Activated naive CD4-positive, alpha-beta T cell treated with Interleukin-2 at 50 U/mL for 16 hours (primary cell): ENCODE results near the gene SMAD3.
A peak's percentile ranks its signal among the peaks of the same experiment; 100 is the strongest.
"Not testable (repeated sequence)": the region's sequence is repeated elsewhere in the genome, so short reads cannot be mapped to it uniquely, and the experiment has no call there.

Source experiments
- DNase-seq: peaks from one replicate; pipeline ENCODE4 v3.0.0-alpha.2; 2020

SMAD3 gene

DNA sequence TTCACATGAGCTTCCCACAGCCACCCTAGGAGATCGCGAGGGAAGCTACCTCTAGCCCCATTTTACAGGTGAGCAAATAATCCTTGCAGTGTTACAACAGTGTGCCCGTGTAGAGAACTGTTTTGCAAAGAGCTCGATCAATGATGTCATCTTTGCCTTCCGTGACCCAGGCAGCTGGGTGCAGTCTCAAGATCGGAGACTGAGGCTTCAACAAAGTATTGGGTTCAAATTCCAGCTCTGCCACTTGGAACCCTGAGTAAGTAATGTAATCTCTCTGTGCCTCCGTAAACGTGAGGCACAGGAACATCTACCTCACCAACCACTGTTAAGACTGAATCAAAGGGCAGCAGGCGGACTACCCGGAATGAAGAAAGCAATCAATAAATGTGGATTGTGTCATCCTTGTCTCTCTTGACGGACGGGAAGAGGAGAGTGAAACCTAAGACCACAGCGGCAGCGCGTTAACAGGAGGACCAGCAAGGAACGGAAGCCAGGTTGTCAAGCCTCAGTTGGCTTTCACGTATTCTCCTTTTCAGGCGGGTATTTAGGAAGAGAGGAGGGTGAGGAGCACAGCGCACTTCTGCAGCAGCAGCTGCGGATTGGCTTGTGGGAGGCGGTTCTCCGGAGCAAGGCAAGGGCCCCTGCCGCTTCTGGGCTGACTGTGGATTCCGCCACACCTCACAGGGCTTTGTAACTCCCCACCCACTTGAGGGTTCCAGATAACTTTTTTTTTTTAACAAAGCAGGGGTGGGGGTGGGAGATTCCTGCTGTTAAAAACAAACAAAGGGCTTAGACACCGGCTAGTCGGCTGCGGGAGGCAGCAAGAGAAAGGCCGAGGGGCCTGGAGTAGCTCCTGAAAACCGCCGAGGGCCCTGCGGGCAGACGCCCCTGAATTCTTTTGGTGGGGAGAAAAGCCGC is 1.5 kb upstream of the SMAD3 start:
- DNase-seq, result peak; percentile 56

DNA sequence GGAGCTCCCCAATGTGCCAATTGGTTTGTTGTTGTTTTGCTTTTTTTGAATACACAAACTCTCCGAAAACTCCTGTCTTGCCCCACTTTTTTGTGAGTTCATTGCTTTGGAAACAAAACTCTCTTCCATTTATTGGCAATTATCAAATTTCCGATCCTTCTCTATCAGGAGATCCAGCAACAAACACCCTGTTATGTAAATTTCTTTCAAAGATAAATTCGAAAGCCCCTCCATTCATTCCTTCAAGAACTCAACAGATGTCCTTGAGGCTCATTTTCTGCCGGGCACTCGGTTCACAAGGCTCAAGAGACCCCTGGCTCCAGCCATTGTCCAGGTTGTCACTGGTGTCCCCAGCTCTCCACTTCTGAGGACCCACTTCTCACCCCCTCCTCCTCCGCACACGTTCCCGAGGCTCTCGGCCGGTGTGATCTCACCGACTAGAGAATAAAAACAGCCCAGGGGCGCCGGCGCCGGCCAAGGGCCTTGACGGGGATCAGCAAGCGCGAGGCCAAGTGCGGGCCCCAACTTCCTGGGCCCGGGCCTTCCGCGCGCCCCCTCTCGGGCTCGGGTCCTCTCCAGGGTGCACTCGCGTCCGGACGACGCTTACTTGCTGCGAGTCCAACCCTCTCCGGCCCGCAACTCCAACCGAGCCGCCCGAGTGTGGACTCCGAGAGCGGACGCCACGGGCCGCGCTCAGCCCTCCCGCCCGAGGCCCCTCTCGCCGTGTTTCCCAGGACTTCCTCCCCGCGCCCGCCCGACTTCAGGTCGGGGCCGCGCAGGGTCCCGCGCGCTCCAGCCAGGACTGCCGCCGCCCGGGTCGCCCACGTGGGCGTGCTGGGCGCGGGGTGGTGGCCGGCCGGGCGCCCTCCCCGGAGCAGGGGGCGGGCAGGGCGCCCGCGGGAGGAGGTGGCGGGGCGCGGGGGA is 533 bp upstream of the SMAD3 start:
- peak; percentile 44 for DNase-seq

DNA sequence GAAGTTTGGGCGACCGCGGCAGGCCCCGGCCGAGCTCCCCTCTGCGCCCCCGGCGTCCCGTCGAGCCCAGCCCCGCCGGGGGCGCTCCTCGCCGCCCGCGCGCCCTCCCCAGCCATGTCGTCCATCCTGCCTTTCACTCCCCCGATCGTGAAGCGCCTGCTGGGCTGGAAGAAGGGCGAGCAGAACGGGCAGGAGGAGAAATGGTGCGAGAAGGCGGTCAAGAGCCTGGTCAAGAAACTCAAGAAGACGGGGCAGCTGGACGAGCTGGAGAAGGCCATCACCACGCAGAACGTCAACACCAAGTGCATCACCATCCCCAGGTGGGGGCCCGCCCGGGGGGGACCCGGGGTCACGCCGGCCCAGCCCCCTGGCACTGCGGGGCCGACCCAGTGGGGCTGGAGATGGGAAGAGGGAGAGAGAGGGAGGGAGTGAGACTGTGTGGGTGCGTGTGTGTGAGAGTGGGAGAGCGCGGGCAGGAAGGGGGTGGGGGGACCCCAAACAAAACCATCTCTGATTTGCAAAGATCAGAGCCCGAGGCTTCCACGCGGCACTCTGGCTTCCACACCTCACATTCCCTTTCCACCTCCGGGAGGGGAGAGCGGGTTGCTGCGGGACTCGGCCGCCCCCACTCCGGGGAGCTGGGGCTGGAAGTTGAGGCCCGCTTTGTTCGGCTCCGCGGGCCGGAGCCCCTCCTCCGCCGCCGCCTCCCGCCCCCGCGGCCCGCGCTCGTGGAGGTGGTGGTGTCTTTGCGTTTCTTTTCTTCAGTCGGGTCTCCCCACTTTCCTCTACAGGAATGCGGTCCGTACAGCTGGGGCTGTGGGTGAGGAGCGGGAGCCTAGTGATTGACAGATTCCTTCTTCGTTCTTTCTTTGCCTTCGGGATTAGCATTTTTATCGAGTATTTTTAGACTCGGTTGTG is 898 bp downstream of the SMAD3 start:
- DNase-seq, result peak; percentile 60

DNA sequence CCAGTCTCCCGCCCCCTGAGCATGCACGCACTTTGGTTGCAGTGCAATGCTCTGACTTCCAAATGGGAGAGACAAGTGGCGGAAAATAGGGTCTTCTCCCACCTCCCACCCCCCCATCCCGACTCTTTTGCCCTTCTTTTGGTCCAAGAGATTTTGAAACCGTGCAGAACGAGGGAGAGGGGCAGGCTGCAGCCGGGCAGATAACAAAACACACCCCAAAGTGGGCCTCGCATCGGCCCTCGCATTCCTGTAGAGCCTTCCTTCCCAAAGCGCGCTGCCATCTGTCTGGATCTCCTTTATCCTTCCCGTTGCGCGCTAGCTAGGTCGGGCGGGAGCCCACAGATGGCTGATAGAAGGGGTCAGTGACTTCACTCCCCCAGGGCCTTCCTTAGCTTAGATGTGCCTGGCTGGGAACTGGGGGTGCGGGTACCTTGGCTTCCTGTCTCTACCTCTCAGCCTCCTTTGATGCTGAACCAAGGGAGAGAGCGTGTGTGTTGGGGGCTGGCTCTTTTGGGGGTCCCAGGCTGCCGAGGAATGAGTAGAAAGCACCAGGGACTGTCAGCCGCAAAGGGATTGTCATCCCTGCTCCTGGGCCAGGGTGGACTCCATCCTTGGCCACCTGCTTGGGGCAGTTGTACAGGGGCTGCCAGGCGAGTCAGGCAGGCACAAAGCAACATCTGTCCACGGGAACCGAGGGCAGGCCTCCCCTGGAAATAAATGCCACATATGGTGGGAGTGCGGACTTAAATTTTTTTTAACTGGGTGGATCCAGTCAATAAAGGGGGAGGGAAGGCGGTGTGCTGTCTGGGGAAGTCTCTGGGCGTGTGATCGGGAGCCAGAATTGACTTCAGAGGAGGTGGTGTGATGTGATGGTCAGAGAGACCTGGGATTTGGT is 1.8 kb downstream of the SMAD3 start:
- peak; percentile 19 for DNase-seq

DNA sequence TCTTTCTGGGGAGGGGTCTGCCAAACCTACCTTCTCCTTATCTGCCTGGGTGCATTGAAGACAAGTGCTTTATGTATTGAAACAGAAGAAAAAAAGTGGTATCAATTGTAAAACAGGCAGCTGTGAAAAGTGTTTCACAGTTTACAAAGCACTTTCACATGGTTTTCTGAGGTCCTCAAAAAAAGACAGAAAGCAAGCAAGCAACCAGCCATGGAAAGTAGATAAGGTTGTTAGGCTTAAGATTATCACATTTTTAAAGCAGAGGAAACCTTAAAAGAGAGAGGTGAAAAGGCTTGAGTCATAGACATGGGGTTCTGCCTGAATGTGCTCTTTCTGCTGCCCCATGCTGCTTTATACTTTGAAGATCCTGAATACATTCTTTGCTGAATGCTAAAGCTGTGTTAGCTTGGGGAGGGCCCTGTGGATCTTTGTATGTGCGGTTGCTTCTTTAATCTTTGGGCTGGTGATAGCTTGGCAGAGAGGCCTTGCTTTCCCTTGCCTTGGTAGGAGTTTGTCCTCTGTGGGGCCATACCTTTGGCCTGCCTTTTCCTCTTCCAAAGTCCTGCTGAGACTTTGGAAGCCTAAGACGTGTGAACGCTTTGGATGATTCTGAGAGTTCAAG is 2.6 kb downstream of the SMAD3 start:
- DNase-seq, result no peak

DNA sequence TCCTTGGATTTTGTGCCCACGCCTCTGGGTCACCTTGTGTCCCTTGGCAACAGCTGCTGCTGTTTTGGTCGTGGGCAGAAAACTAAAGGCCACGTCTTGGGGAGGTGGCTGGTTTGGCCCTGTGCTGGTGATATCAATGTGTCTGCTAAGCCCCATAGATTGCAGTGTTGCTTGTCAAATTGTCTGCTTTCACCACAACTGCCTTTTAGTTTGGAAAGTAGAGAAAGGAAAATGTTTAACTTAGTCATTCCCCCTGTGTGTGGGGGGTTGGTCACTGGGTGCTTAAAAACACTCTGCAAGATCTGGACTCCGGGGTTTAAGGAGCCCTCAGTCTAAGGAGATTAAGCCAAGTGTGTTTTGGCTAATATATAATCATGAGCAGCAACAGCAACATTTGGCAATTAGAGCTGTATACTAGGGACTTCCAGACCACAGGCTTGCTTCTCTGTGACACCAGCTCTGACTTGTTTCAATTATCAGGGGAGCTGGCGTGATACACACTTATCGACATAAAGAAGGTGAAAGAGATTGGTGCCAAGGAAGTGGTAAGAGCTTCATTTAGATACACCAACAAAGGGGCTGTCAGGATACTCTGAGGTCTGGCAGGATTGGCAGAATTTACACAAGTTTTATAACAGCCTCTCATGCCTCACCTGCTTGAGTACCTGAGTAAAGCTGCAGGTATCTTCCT is 3.5 kb downstream of the SMAD3 start:
- no peak for DNase-seq

DNA sequence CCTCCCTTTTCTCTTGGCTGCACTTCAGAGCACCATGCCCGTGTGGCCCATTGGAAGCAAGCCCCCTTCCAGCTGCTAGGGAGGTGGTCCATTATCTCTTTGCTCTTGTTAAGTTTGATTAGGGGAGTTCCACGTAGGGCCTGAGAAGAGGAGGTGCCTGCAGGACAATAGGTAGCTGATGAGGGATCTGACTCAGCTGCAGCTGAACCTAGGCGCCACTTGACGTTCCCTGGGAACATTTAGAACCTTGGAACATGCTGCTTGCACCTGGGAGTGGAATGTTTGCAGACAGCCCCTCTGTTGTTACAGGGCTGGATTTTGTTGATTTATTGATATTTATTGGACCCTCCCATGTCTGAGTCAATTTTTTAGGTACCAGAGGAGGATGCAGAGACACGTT is 4.7 kb downstream of the SMAD3 start:
- DNase-seq, result no peak

DNA sequence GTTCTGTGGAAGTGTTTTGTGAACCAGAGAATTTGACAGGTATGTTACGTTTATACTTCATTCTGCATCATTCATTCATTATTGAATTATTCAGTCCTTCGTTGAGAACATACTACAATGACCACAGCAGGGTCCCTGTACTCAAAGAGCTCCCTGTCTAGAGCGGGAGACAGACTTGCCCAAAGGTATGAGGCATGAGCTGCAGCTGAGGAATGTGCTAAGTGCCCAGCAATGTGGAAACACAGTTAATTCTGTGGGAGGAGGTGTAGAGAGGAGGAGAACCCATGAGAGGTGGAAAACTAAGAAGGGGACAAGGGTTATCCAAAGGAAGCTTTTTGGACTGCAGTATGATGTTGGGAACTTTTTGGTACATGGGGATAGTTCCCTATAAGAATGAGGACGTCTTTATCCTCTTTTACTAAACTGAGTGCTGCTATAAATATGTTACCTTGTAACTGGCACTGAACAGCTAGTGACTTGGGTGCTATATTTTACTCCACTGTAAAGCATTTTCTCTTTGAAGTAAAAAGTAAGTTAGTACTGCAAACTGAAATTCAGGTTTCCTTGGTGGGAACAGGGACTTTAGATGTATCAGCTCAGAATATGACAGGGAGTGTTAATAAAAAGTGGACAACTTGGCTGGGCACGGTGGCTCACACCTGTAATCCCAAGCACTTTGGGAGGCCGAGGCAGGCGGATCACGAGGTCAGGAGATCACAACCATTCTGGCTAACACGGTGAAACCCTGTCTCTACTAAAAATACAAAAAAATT is 5.7 kb downstream of the SMAD3 start:
- DNase-seq, result no peak

DNA sequence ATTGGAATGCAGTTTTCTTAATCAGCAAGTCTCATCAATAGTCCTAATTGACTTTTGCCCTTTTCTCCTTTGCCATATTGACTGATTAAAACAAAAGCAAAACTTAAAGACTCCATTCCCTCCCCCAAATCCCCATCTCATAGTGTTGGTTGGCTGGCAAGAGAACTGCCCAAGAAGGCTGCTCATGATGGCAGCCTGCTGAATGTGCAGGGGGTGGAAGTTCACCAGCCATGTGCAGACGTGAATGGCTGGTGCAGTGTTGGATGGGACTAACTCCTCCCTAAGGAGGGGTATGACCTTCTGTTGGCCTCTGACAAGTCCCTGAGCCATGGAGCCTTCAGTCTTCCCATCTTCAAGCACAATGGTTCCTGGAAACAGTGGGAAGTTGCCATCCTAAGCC is 7.0 kb downstream of the SMAD3 start:
- no peak for DNase-seq

DNA sequence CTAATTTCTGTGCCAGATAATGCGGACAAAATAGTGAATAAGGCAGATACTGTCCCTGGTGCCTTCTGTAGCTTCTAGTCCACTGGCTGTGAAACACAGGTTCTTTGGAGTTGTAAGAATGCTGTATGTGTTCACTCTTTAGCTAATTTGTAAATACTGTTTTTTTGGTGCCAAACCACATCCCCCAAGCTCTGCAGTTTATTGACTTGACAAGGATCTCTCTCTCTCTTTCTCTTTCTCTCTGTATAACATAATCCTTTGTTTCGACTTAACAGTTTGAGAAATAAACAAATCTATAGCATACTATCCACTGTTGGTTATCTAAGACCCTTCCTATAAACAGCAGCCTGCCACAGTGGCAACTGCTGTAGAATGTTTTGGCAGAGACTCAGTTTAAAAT is 7.6 kb downstream of the SMAD3 start:
- no peak for DNase-seq

DNA sequence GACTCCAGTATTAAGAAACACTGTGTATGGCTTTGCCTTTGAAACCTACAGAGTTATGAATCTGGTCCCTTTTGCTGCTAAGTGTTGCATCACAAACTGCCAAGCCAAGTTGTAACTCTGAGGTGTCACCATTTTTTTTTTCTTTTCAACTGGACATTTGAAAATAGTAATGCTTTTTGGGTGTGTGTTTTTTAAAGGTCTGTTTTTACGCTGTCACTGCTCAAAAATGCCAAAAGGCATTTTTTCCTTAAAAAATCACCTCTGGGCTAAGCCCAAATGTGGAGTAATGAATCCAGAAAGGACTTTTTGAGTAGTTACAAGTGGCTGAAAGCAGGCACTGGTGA is 9.5 kb downstream of the SMAD3 start:
- no peak for DNase-seq

DNA sequence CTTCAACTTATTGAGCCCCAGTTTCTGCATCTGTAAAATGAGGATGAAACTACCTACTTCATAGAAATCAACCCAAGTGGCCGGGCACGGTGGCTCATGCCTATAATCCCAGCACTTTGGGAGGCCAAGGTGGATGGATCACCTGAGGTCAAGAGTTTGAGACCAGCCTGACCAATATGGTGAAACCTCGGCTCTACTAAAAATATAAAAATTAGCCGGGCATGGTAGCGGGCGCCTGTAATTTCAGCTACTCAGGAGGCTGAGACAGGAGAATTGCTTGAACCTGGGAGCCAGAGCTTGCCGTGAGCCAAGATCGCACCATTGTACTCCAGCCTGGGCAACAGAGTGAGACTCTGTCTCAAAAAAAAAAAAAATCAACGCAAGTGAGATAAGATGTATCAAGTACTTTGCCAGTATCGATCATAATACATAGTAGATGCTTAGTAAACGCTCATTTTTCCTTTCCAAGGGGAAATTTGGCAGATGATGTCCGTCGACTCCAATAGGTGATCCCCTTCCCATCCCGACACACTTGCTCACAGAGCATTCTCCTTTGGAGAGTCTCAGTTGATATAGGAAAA is 10.2 kb downstream of the SMAD3 start:
- not testable (repeated sequence) for DNase-seq

DNA sequence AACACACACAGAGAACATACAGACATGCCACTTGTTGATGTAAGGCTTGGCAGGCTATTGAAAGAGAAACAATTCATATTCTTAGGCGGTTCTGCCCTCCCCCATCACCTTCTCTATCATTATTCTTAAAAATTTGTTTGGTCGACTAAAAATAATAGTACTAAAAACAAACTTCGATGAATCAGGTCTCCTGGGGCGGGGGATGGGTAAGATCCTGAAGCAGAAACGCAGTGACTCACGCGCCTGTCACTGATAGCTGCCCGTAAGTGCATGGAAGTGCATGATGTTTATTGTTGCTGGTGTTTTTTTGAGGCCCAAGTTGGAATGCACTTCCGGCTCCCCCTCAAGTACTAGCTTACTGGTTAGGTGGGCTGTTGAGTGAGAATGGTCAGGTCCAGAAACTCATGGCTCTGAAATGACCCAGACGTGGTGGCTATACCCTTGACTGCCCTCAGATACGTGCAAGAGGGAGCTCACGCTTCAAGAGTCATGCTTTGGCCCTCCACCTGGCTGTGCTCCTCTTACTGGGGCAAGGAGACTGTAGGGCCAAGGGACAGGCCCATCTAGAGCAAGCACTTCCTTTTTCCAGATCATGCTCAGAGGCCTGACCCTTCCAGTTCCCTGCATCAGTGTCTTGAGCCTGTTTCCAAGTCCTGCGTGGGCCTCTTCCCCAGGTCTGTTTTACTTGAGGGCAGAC is 10.9 kb downstream of the SMAD3 start:
- DNase-seq, result peak; percentile 72

DNA sequence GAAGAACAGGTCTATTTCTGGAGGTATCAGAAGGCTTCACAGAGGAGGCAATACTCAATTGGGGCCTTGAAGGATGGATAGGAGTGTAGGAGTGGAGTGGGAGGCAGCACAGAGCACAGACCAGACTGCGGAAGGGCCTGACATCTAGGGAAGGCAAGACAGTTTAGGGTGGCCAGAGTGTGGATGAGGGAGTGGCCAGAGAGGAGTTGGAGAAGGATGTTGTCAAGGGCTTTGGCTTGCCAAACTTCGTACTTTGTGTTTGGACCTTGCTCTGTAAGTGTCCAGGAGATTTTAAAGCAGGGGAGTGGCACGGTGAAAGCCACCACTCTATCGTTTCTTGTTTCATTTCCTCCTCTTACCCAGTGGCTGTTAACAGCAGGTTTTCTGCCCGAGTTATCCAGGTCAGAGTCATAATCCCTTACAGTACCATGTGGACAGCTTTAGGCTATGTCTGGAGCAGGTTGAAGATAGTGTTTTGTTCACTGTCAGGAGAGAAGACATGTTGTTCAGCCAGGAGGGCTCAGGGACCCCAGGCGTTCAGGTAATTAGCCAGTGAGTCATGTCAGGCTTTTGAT is 12.3 kb downstream of the SMAD3 start:
- no peak for DNase-seq

DNA sequence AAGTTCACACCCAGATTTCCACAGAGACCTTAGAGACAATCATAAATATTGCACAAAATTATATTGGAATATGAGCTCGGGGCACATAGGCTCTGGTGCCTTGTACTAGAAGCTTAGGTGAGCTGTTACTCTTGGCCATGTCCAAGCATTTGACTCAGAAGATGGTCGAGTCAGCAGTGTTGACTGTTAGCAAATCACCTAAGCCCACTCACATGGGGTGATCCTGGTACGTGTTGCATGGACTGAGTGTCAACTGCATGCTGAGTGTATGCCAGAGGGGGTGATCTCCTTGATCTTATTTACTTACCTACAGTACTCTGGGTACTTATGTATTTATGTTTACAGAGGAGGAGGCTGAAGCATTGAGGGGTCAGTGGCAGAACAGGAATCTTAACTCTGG is 14.0 kb downstream of the SMAD3 start:
- DNase-seq, result no peak

DNA sequence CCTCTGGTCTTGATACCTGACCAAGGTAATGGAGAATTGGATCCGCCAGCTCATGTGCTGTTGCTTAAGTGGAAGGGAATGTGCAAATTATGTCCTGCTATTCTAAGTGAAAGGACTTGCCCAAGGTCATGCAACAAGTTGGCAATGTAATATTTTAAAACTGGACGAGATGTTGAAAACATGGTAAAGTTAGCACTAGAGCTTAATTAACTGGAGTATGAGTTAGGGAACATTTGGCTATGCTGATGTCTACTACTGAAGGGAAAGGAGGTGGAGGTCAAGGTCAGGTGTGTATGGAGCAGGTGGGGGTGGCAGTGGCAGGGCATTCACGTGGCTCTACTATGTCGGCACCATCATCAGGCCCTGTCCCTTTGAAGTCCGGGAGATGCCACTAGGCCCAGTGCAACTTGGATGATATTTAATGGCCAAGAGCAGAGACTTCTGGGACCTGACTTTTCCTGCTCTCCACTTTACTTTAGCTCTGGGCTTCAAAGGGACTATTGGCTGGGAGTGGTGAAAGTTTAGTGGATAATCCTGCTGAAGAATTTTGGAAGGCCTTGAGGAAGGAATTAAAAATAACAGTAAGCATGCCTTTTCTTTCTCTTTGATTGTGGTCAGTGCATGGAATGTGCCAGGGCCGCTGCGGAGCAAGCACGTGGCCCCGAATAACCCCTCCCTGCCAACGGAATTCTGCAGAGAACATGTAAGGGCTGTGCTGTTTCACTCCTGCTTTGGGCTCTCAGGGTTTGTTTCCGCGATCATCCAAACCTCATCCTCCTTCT is 14.9 kb downstream of the SMAD3 start:
- DNase-seq, result no peak

DNA sequence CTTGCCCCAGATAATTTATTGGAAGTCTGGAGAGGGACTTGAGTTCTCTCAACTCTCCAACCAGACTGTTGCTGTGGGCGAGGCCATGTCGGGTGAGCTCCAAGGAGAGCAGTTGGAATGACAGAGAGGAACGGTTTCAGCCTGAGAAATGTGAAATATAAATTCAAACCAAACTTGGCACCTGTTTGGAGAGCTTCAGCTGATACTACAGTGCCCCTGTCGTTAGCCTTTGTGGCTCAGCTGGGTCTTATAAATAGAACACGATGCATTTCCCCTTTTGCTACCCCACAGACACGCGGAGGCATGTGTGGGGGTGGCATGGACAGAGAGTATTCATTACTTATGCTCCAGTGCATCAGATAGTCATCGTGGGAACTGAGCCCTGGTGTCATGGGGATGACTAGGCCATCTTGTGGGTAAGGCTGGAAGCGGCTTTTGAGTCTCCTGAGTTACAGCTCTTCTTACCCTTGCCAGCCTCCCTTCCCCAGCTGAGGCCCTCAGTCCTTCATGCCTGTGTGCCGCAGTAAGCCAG is 15.6 kb downstream of the SMAD3 start:
- DNase-seq, result peak; percentile 80
